ENCODE measurements around the gene ZZZ3. TPM values are rescaled to one million over a fixed set of nuclear protein-coding genes. Genes with fewer than 3 reads are reported as not detected.

ZZZ3 gene
- polyA plus RNA-seq, 1 experiment = 14.4 TPM

GRCh38 chr1:77687519-77687906 is 5.1 kb upstream of the ZZZ3 start:
- no peak for DNase-seq (ENCODE audit: low read depth)
- CTCF ChIA-PET = no interaction called here
- Histone ChIP-seq H3K36me3 (ENCODE audit: control insufficient read depth, insufficient read depth, low read length) (no peaks in the 10 kb centered on the region; the same call in 1 of the 2 replicates), H3K4me3 (ENCODE audit: low read depth, low read length) (no peak overlapping the region), H3K27me3 (ENCODE audit: control insufficient read depth, insufficient read depth, low read length) (no peaks in the 10 kb centered on the region)
- TF ChIP-seq CTCF (IDR thresholded peaks at IDR 0.05; ENCODE audit: insufficient read depth, low read depth, low read length) = peak; percentile 29; the same call in 1 of the 2 replicates
- POLR2A ChIA-PET = no interaction called here

GRCh38 chr1:77686796-77687518 is 4.5 kb upstream of the ZZZ3 start:
- ChIA-PET CTCF (interaction anchor here (2.2 kb wide), 1 partner anchor 9 kb away, joined by 5 read pairs; no protein-coding TSS in a partner anchor), POLR2A (no interaction called here)
- no peaks in the 10 kb centered on the region; the same call in 1 of the 2 replicates for H3K36me3 ChIP-seq (ENCODE audit: control insufficient read depth, insufficient read depth, low read length)
- DNase-seq (ENCODE audit: low read depth) = no peak
- no peaks in the 10 kb centered on the region for H3K27me3 ChIP-seq (ENCODE audit: control insufficient read depth, insufficient read depth, low read length)
- no peak overlapping the region for H3K4me3 ChIP-seq (ENCODE audit: low read depth, low read length)
- TF ChIP-seq CTCF (IDR thresholded peaks at IDR 0.05; ENCODE audit: insufficient read depth, low read depth, low read length) = no peak

GRCh38 chr1:77683160-77684148 is 996 bp upstream of the ZZZ3 start:
- TF ChIP-seq CTCF (IDR thresholded peaks at IDR 0.05; ENCODE audit: insufficient read depth, low read depth, low read length) = peak; percentile 54
- no peak for DNase-seq (ENCODE audit: low read depth)
- Histone ChIP-seq H3K36me3 (ENCODE audit: control insufficient read depth, insufficient read depth, low read length) (no peaks in the 10 kb centered on the region), H3K27me3 (ENCODE audit: control insufficient read depth, insufficient read depth, low read length) (no peaks in the 10 kb centered on the region), H3K4me3 (ENCODE audit: low read depth, low read length) (peak overlapping the region; percentile 72)
- CTCF ChIA-PET = interaction anchor here (0.5 to 2.7 kb wide), 16 partner anchors 10 to 420 kb away, joined by 3 to 10 read pairs (median 3); no protein-coding TSS in a partner anchor
- POLR2A ChIA-PET = interaction anchor here (0.6 kb wide), 2 partner anchors 96 to 421 kb away, joined by 5 to 8 read pairs; partner anchors contain the start of gene MIGA1

- Histone ChIP-seq H3K36me3 (ENCODE audit: control insufficient read depth, insufficient read depth, low read length) (no peaks in the 10 kb centered on the region), H3K4me3 (ENCODE audit: low read depth, low read length) (no peak overlapping the region), H3K27me3 (ENCODE audit: control insufficient read depth, insufficient read depth, low read length) (no peaks in the 10 kb centered on the region)
- peak; percentile 22 for DNase-seq (ENCODE audit: low read depth)
- ChIA-PET POLR2A (no interaction called here), CTCF (no interaction called here)
- no peak for TF ChIP-seq CTCF (IDR thresholded peaks at IDR 0.05; ENCODE audit: insufficient read depth, low read depth, low read length)
These were observed 2.3 kb downstream of the ZZZ3 start for GRCh38 chr1:77680173-77680572.

All from BJ (cell line).